Stimulated activated CD8-positive, alpha-beta memory T cell treated with anti-CD3 and anti-CD28 coated beads, Interleukin-12 subunit alpha, Interleukin-12 subunit beta, amount 100 ng/mL, for 4 hours (primary cell): ENCODE data around the gene DUSP1.

Experiments used
- DNase-seq: peaks from one replicate; pipeline ENCODE4 v3.0.0-alpha.2; 2020; ENCODE audit warnings: low read depth

DUSP1 gene

DNA sequence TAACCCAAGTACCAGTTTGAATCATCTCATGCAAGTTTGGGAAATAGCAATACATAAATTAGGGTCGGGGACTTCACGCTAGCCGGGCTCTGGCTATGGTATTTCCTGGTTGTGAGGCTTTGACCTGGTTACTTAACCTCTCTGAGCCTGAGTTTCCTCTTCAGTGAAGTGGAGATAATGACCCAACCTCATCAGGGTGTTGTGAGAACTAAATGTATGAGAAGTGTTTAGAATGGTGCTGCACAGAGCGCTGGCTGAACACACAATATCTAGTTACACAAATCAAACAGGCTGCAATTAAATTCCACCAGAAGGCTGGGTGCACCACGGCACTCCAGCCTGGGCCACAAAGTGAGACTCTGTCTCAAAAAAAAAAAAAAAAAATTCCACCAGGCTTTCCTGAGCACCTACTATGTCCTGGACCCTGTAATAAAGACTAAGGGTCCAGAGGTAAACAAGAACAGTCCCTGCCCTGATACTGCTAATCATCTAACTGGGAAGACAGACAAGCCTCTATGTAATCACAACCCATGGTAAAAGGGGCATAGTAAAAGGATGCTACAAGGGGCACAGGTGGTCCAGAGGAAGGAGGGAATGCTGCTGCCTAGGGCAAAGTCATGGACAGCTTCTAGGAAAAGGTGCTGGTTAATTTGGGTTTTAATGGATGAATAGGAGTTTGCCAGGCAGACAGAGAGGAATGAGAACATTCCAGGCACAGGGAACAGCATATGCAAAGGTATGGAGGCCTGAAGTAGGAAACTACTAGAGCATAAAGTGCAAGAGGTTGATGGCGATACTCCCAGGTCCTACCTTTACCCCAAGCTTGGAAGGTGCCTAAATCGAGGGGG is 27.7 kb downstream of the DUSP1 start:
- DNase-seq: no peak

DNA sequence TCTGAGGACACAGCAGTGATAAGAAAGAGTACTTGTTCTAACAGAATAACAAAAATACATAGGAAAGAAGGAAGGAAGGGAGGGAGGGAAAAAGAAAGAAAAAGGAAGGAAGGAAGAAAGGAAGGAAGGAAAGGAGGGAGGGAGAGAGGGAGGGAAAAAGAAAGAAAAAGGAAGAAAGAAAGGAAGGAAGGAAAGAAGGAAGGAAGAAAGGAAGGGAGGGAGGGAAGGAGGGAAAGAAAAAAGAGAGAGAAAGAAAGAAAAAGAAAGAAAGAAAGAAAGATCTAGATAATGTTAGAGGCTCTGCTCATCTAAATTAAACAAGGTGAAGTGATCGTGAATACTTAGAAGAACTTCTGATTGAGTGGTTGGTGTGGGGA is 29.8 kb downstream of the DUSP1 start:
- DNase-seq: no peak

DNA sequence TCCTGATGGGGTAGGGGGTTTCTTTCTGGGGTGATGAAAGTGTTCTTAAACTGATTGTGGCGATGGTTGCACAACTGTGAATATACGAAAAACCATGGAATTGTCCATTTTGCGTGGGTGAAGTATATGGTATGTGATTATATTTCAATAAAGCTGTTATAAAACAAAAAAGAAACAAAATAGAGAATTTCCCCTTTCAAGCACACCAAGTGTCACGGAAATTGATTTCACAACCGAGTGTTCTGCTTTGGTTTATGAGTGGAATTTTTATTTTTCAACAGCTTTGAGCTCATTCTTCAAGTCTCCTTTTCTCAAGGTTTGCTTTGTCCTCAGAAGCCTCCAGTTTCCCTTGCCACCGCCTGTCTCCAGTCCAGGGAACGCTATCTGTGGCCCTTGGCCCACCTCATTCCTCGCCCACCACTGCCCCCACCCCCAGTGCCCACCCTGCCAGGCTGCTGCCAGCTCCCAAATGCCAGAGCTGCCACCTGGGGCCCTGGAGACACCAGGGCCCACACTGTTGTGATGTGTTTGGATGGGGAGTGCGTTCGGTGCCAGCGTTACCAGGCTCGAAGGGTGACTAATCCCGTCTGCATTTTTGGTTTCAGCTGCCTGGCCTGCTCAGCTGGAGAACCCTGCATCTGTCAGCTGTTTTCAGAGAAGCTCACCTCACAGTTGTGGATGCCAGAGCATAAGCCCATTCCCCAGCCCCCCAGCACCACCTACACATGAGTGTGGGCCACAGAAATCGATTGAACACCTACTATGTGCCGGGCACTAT is 30.4 kb downstream of the DUSP1 start:
- no peak for DNase-seq

DNA sequence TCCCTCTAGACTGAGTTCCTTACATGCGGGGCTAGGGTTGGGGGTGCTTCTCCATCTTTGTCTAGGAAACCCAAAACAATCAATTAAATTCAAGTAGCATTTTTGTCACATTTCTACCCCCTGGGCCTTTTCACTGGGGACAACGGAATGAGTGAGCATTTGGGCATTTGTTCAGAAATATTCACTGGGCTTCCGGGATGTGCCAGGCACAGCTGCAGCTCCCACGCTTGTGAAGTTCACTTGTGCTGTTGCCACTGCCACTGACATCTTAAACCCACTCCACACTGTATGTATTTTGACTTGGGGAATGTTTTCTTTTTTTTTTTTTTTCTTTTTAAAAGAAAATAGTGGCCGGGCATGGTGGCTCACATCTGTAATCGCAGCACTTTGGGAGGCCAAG is 31.6 kb downstream of the DUSP1 start:
- DNase-seq: no peak

DNA sequence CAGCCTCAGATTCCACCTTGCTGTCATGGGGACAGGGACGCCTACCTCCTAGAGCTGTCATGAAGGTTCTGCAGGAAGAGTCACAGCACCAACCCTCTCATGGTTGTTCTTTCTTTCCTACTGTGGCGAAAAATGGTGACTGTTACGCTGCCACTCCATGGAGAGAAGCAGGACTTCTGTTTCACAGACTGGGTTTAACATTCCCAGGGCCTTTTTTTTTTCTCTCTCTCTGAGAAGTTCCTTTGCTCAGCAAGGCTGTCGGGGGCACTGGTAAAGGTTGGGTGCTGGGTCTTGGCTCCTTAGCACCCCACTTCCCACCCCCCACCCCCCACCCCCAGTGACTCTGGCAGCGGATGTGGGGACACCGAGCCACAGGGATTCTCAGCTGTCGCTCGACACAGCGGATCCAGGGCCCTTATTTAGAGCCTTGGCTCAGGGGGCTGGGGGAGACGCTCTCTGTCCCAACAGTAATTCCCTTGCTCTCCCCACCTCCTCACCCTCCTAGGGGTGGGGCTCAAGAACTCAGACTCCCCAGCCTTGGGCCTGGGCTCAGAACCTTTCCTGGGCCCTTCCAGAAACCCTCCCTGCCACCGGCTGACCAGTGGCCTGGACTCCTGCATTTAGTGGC is 34.4 kb downstream of the DUSP1 start:
- DNase-seq: no peak

DNA sequence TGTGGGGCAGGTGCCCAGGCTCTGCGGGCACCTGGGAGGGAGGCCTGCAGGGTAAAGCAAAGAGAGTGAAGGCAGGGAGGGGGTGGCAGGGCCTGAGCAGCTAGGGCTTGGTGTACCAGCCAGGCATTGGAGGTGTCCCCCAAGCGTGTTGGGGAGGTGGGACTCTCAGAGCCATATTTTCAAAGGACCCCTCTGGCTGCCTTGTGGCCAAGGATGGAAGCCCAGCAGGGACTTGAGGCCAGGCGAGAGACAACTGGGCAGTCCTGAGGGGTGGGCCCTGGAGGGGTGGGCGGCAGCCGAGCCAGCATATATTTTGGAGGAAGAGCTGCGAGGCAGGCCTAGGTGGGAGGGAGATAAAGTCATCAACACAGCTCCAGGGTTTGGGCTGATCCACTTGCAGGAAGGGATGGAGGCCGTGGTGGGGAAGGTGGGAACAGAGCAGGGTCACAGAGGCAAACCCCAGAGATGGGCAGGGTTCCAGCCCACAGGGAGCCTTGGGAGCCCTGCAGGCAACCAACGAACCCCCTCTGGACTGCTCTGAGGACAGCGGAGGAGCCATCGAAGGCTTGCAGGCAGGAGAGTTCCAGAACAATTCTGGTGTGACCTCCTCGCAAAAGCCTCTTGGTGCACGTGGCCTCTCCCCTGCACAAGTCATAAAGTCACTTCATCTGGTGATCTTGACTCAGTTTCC is 35.7 kb downstream of the DUSP1 start:
- no peak for DNase-seq

DNA sequence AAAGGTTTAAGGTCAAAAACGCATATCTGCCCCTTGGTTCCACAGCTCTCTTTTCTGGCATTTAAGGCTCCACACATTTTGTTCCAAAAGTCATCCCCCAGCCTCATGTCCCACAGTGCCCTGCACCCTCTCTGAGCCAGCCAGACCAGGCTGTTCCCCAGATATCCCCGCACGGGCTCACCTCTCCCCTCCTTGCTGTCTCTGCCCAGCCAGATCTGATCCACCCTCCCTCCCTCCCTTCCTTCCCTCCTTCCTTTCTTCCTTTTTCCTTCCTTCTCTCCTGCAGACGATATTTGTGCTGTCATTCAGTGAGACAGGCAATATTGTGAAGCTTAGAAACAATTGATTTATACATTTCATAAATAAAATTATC is 37.0 kb downstream of the DUSP1 start:
- DNase-seq: no peak

DNA sequence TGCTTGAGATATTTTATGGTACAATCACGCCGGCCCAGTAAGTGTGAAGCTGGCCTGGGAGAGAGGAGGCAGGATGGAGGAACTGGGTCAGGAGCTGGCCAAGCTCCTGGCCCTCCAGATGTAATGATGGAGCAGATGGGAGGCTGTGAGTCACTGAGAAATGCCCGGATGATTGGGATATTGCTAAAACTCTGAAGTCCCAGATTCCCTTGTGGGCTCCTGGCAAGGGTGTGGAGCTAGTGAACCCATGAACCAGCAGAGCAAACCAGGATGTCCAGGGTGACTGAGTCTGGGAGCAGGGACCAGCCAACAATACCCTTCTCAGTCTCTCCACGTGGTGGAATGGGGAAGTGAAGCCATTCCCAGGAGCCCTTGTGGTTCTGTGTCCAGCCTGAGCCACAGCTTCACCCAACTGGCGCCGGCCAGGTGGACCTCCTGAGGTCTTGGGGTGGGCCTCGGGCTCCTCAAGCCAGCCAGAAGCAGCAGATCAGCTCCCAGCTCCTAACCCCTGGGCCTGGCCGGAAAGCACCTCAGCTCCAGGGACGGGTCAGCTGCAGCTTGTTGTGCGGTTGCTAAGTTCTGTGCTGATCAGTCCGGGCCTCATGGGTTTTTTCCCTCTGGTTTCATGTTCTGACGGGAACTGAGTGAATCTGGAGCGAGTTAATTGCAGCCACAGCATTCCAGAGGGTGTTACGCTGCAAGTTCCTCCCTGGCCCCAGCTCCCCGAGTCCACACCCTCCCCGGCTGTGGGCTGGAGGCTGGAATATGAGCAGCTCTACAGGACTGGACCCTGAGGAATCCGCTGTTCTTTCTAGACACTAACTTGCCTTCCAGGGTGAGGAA is 37.6 kb downstream of the DUSP1 start:
- no peak for DNase-seq

DNA sequence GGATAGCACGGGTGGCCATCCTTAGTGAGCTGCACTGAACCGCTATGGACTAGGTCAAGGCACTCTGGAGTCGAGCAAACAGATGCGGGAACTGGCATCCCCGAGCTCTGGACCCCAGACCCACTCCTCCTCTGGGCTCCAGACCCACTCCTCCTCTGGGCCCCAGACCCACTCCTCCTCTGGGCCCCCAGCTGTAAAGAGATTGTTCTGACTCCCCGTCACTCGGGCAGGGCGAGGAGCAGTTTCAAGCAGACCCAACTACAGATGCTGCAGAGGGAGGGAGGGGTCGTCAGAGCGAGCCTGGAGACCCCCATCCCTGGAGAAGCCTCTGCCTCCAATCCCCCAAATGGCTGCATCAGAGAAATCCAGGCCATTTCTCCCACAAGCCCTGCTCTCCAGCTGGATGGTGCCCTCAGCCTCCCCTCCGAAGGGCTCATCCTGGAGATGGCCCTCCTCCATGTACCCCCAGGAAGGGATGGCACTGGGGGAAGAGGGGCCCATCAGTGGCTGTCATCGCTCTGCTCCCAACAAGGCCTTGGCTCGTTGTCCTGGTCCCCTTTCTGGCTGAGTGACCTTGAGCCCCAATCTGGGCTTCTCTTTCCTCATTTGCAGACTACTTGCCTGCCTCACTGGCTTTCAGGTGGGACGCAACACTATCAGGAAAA is 38.7 kb downstream of the DUSP1 start:
- no peak for DNase-seq

DNA sequence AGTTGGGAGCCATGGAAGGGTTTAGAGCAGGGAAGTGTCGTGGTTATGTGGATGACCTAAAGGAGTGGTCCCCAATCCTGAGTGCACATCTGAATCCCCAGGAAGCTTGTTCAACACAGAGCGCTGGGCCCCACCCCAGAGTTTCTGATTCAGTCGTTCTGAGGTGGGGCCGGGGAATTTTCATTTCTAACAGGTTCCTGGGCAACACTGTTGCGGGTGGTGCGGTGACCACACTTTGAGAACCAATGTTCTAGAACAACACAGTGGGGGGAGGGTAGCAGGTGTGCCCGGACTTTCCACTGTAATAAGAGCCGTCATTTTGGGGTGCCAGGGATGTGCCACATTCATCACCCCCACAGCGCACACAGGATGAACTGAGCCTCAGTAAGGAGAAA is 39.3 kb downstream of the DUSP1 start:
- no peak for DNase-seq

DNA sequence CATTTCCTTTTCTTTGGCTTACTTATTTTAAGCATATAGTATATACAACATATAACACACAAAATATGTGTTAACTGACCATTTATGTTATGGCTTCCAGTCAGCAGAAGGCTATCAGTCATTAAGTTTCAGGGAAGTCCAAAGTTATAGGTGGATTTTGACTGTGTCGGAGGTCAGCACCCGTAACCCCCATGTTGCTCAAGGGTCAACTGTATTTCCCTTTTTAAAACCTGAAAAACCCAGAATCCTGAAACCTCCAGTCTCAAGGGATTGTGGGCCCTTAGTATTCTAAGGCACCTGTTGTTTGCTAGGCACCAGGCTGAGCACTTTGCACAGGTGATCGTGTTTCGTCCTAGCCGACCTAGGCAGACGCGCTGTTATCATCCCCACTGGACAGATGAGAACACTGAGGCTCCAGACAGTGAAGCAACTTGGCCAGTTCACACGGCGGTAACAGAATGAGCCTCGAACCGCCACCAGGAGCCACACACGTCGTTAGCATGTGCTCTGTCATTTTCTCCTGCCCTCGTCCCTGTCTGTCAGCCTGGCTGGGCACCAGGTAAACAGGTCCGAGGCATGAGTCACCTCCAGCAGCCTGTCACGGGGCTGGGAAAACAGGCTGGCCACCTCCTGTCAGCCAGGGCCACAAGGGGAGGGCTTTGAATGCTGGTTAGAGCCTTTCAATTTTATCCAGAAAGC is 39.9 kb downstream of the DUSP1 start:
- DNase-seq: no peak

DNA sequence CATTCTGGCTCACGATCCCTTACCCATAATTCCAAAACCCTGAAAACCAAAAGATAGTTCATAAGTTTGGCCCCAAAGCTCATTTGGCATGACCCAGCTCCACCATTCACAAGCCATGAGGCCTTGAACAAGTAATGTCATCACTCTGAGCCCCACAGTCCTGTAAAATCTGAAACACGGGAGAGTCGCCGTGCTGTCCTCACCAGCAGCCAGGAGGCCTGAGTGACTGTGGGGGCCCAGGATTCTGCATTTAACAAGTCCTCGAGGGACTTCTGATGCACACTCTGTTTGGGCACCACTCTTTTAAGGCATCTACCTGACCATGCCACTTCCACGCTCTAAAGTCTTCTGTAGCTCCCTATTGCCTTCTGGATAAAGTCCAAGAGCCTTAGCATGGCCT is 40.8 kb downstream of the DUSP1 start:
- DNase-seq: no peak

DNA sequence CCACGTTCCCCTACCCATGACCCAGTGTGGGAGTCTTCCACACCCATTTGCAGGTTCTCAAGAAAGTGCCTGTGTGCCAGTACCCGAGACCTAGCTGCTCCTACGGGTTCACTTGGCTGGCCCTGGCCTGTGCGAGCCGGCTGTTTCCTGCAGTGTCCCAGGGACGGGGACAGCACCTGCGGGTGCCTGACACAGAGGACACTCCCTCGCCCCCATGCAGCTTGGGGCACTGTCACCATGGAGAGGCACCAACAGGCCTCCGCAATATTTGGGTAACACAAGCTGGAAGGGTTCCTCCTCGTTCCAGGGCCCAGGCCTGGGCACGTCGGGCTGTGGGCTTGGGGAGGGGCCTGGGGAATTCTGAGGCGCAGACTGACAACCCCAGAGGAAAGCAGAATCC is 41.4 kb downstream of the DUSP1 start:
- no peak for DNase-seq

DNA sequence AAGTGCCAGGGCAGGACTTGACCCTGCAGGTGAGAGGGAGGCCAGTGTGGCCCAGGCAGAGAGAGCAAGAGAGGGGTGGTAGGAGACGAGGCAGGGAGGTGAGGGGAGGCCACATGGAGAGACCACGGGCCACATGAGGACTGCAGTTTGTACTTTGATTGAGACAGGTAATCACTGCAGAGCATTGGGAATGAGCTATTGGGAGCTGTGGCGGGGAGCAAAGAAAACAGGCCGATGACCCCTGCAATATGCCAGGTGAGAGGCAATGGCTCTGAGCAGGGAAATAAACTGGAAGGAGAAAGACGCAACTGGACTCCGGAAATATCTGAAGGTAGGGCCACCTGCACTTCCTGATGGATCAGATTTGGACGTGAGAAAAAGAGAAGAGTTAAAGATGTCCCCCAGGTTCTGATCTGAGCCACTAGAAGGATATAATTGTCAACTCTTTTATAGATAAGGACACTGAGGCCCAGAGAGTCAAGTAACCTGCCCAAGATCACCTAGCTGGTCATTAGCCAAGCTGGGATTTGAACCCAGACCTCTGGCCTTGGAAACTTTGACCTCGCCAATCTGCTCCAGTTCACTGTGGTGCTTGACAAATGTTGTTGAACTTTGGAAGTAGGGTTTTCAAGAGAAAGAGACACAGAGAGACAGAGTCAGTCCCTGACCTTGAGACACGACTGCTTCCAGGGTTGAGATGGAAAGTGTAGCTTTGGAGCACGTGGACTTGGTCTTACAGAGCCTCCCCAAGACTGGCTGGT is 42.3 kb downstream of the DUSP1 start:
- DNase-seq: no peak

DNA sequence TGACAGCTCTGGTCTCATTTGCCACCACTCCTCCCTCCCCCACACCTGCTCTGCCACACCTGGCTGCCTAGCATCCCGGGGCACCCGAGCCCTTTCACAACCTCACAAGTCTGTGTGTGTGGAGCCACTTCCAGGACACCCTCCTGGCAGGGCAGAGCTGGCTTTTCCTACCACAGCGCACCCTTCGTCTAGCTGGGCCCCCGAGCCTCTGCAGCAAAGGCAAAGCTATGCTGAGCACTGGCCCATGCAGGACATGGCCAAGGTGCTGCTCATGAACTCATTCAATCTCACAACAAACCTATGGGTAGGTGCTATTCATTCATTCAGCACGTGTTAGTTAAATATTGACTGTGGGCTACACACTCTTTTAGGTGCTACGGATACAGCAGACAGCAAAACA is 43.4 kb downstream of the DUSP1 start:
- DNase-seq: no peak

DNA sequence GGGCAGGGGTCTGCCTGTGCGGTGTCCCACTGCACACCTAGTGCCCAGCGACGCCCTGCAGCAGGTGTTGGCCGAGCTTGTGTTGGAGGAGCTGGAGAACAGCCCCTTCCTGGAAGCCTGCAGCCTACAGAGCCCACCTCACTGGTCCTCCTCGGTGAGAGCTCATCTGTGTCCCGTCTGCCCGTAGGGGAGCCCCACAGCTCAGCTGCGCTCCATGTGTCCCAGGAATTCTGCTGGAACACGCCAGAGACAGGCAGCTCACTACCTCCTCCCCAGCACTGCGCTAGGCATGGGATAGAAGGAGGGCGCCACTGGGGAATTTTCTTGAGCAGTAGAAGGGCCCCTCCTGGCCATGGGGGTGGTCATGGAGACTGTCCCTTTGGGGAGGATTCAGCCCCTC is 44.0 kb downstream of the DUSP1 start:
- no peak for DNase-seq

DNA sequence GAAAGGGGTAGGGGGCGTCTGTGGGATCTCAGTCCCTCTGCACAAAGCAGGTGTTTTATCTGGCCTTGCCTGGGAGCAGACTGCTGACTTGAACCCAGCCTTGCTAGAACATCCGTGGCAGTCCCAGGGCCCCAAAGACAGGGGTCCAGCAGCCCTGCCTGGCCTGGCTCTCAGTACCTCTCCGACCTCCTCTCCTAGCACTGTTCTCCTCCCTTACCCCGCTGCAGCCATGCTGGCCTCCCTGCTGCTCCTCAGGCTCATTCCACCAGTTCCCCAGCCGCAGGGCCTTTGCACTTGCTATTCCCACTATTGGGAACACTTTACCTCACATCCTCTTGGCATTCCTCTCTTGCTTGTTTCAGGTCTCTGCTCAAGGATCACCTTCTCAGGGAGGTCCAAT is 45.2 kb downstream of the DUSP1 start:
- DNase-seq: no peak

DNA sequence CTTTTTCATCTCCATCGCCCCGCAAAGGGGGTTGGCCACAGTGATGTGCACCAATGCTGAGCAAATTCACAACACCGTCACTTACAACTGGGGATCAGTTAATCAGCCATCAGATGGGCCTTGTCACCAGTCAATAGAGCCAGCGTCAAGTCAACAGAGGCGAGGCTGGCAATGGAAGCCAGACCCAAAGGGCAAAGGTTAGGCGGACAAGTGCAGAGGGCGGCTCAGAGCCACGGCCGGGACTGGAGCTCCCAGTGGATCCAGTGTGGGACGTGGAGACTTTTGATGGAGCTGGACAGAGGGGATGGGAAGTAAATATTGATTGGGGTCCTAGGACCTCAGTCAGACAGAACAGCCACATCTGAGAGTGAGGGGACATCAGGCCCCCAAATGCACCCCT is 45.7 kb downstream of the DUSP1 start:
- no peak for DNase-seq

DNA sequence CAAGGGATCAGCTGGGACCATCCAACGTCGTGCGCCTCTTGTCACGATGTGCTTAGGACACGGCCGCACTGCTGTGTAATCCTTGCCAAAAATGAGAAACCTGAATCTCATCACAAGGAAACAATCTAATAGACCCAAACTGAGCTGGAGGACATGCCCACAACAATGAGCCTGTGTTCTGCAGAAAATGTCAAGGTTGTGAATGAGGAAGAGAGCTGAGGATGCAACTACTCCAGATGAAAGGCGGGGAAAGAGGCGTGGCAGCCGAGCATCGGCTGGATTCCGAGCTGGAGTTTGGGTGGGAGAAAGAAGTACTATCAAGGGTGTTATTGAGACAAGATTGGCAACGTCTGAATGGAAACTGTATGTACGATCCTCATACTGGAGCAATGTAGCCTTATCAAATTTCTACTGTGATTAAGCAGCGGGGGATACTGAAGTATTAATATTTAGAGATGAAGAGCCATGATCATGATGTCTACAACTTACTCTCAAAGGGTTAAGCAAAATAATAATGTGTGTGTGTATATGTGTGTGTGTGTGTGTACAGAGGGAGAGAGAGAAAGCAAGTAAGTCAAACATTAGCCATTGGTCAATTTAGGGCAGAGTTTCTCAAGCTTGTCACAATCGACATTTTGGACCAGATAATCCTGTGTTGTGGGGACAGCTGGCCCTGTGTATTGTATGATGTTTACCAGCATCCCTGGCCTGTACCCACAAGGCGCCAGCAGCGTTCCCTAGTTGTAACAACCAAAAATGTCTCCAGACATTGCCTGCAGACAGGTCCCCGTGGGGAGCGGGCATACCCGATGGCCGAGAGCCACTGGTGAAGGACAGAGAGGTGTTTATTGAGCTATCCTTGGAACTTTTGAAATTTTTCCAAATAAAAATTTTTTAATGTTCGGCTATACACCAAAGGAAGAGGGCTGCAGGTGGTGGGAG is 46.5 kb downstream of the DUSP1 start:
- no peak for DNase-seq
